ENCODE data around the gene HERPUD2. TPM values are rescaled to one million over a fixed set of nuclear protein-coding genes. Genes with fewer than 3 reads are reported as not detected.
A peak's percentile ranks its signal among the peaks of the same experiment; 100 is the strongest.

The HERPUD2 gene
- total RNA-seq, 1 donor from 2014 or later, result 31.8 TPM

DNA sequence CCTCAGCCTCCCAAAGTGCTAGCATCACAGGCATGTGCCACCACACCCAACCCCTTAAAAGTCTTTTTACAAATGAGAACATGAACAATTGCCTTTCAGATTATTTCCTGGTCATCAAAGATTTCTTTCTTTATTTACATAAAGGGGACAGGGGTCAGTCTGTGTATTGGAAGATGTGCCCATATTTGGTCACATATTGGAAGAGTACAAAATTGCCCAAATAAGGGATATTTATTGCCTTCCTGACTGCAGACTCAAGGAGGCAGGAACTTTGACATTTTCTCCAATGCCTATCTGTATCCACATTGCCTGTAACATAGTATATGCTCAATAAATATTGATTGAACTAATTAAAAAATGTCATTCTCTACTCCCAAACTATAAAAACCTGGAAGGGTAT lies 25.9 kb upstream of the HERPUD2 start:
- Mint-ChIP-seq H3K9me3 (ENCODE audit: unreplicated experiment) (no peaks in the 10 kb centered on the region), H3K27ac (ENCODE audit: unreplicated experiment) (no peak overlapping the region), H3K27me3 (ENCODE audit: unreplicated experiment) (no peaks in the 10 kb centered on the region), H3K4me3 (ENCODE audit: unreplicated experiment) (no peak overlapping the region), H3K4me1 (ENCODE audit: unreplicated experiment) (peaks cover 16% of the 10 kb centered on the region), H3K36me3 (ENCODE audit: unreplicated experiment) (no peaks in the 10 kb centered on the region)
- DNase-seq (ENCODE audit: extremely low spot score, unreplicated experiment), result no peak
- TF ChIP-seq, protein P1, sequence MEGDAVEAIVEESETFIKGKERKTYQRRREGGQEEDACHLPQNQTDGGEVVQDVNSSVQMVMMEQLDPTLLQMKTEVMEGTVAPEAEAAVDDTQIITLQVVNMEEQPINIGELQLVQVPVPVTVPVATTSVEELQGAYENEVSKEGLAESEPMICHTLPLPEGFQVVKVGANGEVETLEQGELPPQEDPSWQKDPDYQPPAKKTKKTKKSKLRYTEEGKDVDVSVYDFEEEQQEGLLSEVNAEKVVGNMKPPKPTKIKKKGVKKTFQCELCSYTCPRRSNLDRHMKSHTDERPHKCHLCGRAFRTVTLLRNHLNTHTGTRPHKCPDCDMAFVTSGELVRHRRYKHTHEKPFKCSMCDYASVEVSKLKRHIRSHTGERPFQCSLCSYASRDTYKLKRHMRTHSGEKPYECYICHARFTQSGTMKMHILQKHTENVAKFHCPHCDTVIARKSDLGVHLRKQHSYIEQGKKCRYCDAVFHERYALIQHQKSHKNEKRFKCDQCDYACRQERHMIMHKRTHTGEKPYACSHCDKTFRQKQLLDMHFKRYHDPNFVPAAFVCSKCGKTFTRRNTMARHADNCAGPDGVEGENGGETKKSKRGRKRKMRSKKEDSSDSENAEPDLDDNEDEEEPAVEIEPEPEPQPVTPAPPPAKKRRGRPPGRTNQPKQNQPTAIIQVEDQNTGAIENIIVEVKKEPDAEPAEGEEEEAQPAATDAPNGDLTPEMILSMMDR (IDR thresholded peaks at IDR 0.05), result no peak

DNA sequence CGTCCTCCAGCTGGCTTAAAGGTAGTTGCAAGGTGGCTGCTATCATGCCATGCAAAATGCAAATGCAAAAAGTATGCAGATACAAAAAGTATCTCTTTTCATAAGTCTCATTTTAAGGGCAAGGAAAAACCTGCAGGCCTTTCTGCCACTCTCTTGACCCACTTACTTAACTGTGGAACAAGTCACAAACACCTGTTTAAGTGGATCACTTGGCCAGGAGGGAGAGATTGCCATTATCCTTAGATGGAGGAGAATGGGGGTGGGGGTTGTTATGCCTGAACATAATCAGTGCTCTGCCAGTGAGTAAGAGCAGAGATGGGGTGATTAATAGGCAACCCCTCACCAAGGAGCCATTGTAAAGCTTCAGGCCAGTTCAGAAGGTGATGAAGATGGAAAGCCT lies 25.1 kb upstream of the HERPUD2 start:
- Mint-ChIP-seq H3K27ac (ENCODE audit: unreplicated experiment) (no peak overlapping the region), H3K9me3 (ENCODE audit: unreplicated experiment) (no peaks in the 10 kb centered on the region), H3K27me3 (ENCODE audit: unreplicated experiment) (no peaks in the 10 kb centered on the region), H3K4me3 (ENCODE audit: unreplicated experiment) (no peak overlapping the region), H3K4me1 (ENCODE audit: unreplicated experiment) (peaks cover 16% of the 10 kb centered on the region), H3K36me3 (ENCODE audit: unreplicated experiment) (no peaks in the 10 kb centered on the region)
- DNase-seq (ENCODE audit: extremely low spot score, unreplicated experiment), result no peak
- TF ChIP-seq, protein P1 (IDR thresholded peaks at IDR 0.05), result no peak

DNA sequence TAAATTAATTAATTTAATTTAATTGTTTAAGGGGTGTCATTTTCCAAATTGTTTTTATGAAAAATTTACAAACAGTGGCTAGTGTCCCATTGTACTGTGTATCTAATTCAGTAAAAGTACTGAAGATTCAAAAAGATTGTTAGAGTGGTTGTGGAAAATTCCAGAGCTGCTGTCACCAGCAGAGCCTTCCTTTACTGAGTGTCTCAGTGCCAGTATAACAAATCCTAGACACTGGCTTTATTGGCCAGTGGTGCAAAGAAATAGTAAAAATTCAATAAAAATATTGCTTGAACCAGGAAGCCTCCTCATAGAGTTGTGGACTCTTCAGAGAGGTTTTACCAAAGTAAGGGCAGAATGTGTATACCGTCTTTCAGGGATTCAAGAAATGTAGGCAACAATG lies 23.1 kb upstream of the HERPUD2 start:
- Mint-ChIP-seq H3K9me3 (ENCODE audit: unreplicated experiment) (no peaks in the 10 kb centered on the region), H3K27me3 (ENCODE audit: unreplicated experiment) (no peaks in the 10 kb centered on the region), H3K4me3 (ENCODE audit: unreplicated experiment) (no peak overlapping the region), H3K4me1 (ENCODE audit: unreplicated experiment) (peaks cover 25% of the 10 kb centered on the region), H3K27ac (ENCODE audit: unreplicated experiment) (no peak overlapping the region), H3K36me3 (ENCODE audit: unreplicated experiment) (no peaks in the 10 kb centered on the region)
- no peak for DNase-seq (ENCODE audit: extremely low spot score, unreplicated experiment)
- TF ChIP-seq, protein P1 (IDR thresholded peaks at IDR 0.05), result no peak

DNA sequence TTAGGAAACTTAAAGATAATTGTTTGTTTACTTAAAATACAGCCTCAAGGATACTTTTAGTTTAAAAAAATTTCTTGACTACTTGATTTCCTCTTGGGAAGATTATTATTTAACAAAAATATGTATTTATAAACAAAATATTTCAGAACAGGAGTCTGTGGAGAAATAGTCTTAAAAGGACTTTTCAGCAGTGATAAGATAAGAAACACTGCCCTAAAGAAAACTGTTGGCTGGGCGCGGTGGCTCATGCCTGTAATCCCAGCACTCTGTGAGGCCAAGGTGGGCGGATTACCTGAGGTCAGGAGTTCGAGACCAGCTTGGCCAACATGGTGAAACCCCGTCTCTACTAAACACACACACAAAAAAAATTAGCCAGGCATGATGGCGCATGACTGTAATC lies 22.6 kb upstream of the HERPUD2 start:
- DNase-seq (ENCODE audit: extremely low spot score, unreplicated experiment), result no peak

DNA sequence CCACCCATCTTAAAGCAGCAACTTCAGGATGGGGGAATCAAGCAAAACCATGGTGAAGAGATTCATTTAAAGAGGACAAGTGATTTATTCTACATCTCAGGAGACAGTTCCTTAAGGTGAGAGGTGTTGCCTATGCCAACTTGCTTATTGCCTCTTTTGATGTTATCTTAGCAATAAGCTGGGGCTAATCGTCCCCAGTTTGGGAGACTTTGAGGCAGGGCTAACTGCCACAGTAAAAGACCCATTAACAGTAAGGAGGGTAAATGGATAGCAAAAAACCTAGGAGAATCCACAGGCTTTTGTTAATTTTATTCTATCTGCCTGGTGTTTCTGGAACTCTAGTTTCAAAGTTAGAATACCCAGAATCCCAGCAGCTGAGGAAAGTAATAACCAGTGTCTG lies 22.1 kb upstream of the HERPUD2 start:
- no peaks in the 10 kb centered on the region for H3K36me3 Mint-ChIP-seq (ENCODE audit: unreplicated experiment)
- H3K9me3 Mint-ChIP-seq (ENCODE audit: unreplicated experiment), result no peaks in the 10 kb centered on the region
- H3K4me1 Mint-ChIP-seq (ENCODE audit: unreplicated experiment), result peaks cover 25% of the 10 kb centered on the region
- H3K27me3 Mint-ChIP-seq (ENCODE audit: unreplicated experiment), result no peaks in the 10 kb centered on the region
- no peak for DNase-seq (ENCODE audit: extremely low spot score, unreplicated experiment)
- no peak overlapping the region for H3K4me3 Mint-ChIP-seq (ENCODE audit: unreplicated experiment)
- H3K27ac Mint-ChIP-seq (ENCODE audit: unreplicated experiment), result peak overlapping the region; percentile 16
- TF ChIP-seq, protein P1 (IDR thresholded peaks at IDR 0.05), result no peak

More for the DNA sequence above, 22.6 kb upstream of the HERPUD2 start:
- no peaks in the 10 kb centered on the region for H3K36me3 Mint-ChIP-seq (ENCODE audit: unreplicated experiment)
- H3K27ac Mint-ChIP-seq (ENCODE audit: unreplicated experiment), result no peak overlapping the region
- H3K9me3 Mint-ChIP-seq (ENCODE audit: unreplicated experiment), result no peaks in the 10 kb centered on the region
- H3K27me3 Mint-ChIP-seq (ENCODE audit: unreplicated experiment), result no peaks in the 10 kb centered on the region
- H3K4me3 Mint-ChIP-seq (ENCODE audit: unreplicated experiment), result no peak overlapping the region
- TF ChIP-seq, protein P1 (IDR thresholded peaks at IDR 0.05), result no peak
- H3K4me1 Mint-ChIP-seq (ENCODE audit: unreplicated experiment), result peaks cover 25% of the 10 kb centered on the region
